ENCODE measurements around the gene PTGER2. TPM values are rescaled to one million over a fixed set of nuclear protein-coding genes. Genes with fewer than 3 reads are reported as not detected.

The PTGER2 gene
- total and polyA plus RNA-seq, 2 donors = 4.8 to 6.1 TPM

GRCh38 chr14:52314595-52315354 is 663 bp downstream of the PTGER2 start:
- 5% methylated on average over 63 of the region's 63 CpGs for WGBS
- no peak for DNase-seq (ENCODE audit: extremely low spot score)
- H3K36me3 ChIP-seq (ENCODE audit: insufficient read depth) = no peaks in the 10 kb centered on the region
- H3K27ac ChIP-seq (ENCODE audit: low read depth) = peak overlapping the region; percentile 15
- H3K4me3 ChIP-seq (ENCODE audit: low read depth, low read length) = peak overlapping the region; percentile 55
- no peaks in the 10 kb centered on the region for H3K4me1 ChIP-seq (ENCODE audit: insufficient read depth)

- H3K27ac ChIP-seq (ENCODE audit: low read depth) = no peak overlapping the region
- no peaks in the 10 kb centered on the region for H3K36me3 ChIP-seq (ENCODE audit: insufficient read depth)
- peak overlapping the region; percentile 55 for H3K4me3 ChIP-seq (ENCODE audit: low read depth, low read length)
- WGBS = 36% methylated on average over 11 of the region's 11 CpGs
- H3K4me1 ChIP-seq (ENCODE audit: insufficient read depth) = no peaks in the 10 kb centered on the region
- no peak for DNase-seq (ENCODE audit: extremely low spot score)
Measured at GRCh38 chr14:52315355-52315718, 1.2 kb downstream of the PTGER2 start.

GRCh38 chr14:52318062-52318461 is 4.0 kb downstream of the PTGER2 start:
- H3K4me3 ChIP-seq (ENCODE audit: low read depth, low read length) = no peak overlapping the region
- DNase-seq (ENCODE audit: extremely low spot score) = no peak
- H3K4me1 ChIP-seq (ENCODE audit: insufficient read depth) = no peaks in the 10 kb centered on the region
- WGBS = 76% methylated on average over 2 of the region's 2 CpGs
- H3K27ac ChIP-seq (ENCODE audit: low read depth) = no peak overlapping the region
- H3K36me3 ChIP-seq (ENCODE audit: insufficient read depth) = no peaks in the 10 kb centered on the region

GRCh38 chr14:52318826-52319645 is 4.9 kb downstream of the PTGER2 start:
- WGBS = 51% methylated on average over 5 of the region's 5 CpGs
- Histone ChIP-seq H3K4me1 (ENCODE audit: insufficient read depth) (no peaks in the 10 kb centered on the region), H3K4me3 (ENCODE audit: low read depth, low read length) (no peak overlapping the region), H3K27ac (ENCODE audit: low read depth) (no peak overlapping the region), H3K36me3 (ENCODE audit: insufficient read depth) (no peaks in the 10 kb centered on the region)
- DNase-seq (ENCODE audit: extremely low spot score) = no peak

GRCh38 chr14:52319919-52320318 is 5.8 kb downstream of the PTGER2 start:
- DNase-seq (ENCODE audit: extremely low spot score) = no peak
- no peaks in the 10 kb centered on the region for H3K36me3 ChIP-seq (ENCODE audit: insufficient read depth)
- H3K27ac ChIP-seq (ENCODE audit: low read depth) = no peak overlapping the region
- WGBS = 72% methylated on average over 3 of the region's 3 CpGs
- no peak overlapping the region for H3K4me3 ChIP-seq (ENCODE audit: low read depth, low read length)
- no peaks in the 10 kb centered on the region for H3K4me1 ChIP-seq (ENCODE audit: insufficient read depth)

GRCh38 chr14:52325126-52325525 is 11.0 kb downstream of the PTGER2 start:
- no peaks in the 10 kb centered on the region for H3K36me3 ChIP-seq (ENCODE audit: insufficient read depth)
- 88% methylated on average over 3 of the region's 3 CpGs for WGBS
- no peak for DNase-seq (ENCODE audit: extremely low spot score)
- no peak overlapping the region for H3K27ac ChIP-seq (ENCODE audit: low read depth)
- no peak overlapping the region for H3K4me3 ChIP-seq (ENCODE audit: low read depth, low read length)
- no peaks in the 10 kb centered on the region for H3K4me1 ChIP-seq (ENCODE audit: insufficient read depth)

- H3K27ac ChIP-seq (ENCODE audit: low read depth) = no peak overlapping the region
- 68% methylated on average over 3 of the region's 3 CpGs for WGBS
Measured at GRCh38 chr14:52325630-52326029, 11.5 kb downstream of the PTGER2 start.

GRCh38 chr14:52327374-52328226 is 13.5 kb downstream of the PTGER2 start:
- Histone ChIP-seq H3K36me3 (ENCODE audit: insufficient read depth) (no peaks in the 10 kb centered on the region), H3K4me1 (ENCODE audit: insufficient read depth) (no peaks in the 10 kb centered on the region), H3K27ac (ENCODE audit: low read depth) (no peak overlapping the region), H3K4me3 (ENCODE audit: low read depth, low read length) (no peak overlapping the region)
- 67% methylated on average over 4 of the region's 4 CpGs for WGBS
- DNase-seq (ENCODE audit: extremely low spot score) = no peak

More at GRCh38 chr14:52325630-52326029, 11.5 kb downstream of the PTGER2 start:
- DNase-seq (ENCODE audit: extremely low spot score) = no peak
- Histone ChIP-seq H3K4me1 (ENCODE audit: insufficient read depth) (no peaks in the 10 kb centered on the region), H3K36me3 (ENCODE audit: insufficient read depth) (no peaks in the 10 kb centered on the region), H3K4me3 (ENCODE audit: low read depth, low read length) (no peak overlapping the region)

GRCh38 chr14:52328276-52328675 is 14.2 kb downstream of the PTGER2 start:
- no peaks in the 10 kb centered on the region for H3K36me3 ChIP-seq (ENCODE audit: insufficient read depth)
- H3K4me1 ChIP-seq (ENCODE audit: insufficient read depth) = no peaks in the 10 kb centered on the region
- no peak for DNase-seq (ENCODE audit: extremely low spot score)
- H3K4me3 ChIP-seq (ENCODE audit: low read depth, low read length) = no peak overlapping the region
- no peak overlapping the region for H3K27ac ChIP-seq (ENCODE audit: low read depth)

- Histone ChIP-seq H3K4me1 (ENCODE audit: insufficient read depth) (no peaks in the 10 kb centered on the region), H3K36me3 (ENCODE audit: insufficient read depth) (no peaks in the 10 kb centered on the region), H3K4me3 (ENCODE audit: low read depth, low read length) (no peak overlapping the region), H3K27ac (ENCODE audit: low read depth) (no peak overlapping the region)
- WGBS = 85% methylated on average over 6 of the region's 6 CpGs
- DNase-seq (ENCODE audit: extremely low spot score) = no peak
Measured at GRCh38 chr14:52329678-52330369, 15.7 kb downstream of the PTGER2 start.

- no peak for DNase-seq (ENCODE audit: extremely low spot score)
- WGBS = 82% methylated on average over 3 of the region's 3 CpGs
- Histone ChIP-seq H3K27ac (ENCODE audit: low read depth) (no peak overlapping the region), H3K4me1 (ENCODE audit: insufficient read depth) (no peaks in the 10 kb centered on the region), H3K4me3 (ENCODE audit: low read depth, low read length) (no peak overlapping the region), H3K36me3 (ENCODE audit: insufficient read depth) (no peaks in the 10 kb centered on the region)
Measured at GRCh38 chr14:52332269-52332668, 18.2 kb downstream of the PTGER2 start.

GRCh38 chr14:52333108-52333507 is 19.0 kb downstream of the PTGER2 start:
- 68% methylated on average over 5 of the region's 5 CpGs for WGBS
- no peak for DNase-seq (ENCODE audit: extremely low spot score)

More at GRCh38 chr14:52333108-52333507, 19.0 kb downstream of the PTGER2 start:
- H3K36me3 ChIP-seq (ENCODE audit: insufficient read depth) = no peaks in the 10 kb centered on the region
- H3K27ac ChIP-seq (ENCODE audit: low read depth) = no peak overlapping the region
- no peaks in the 10 kb centered on the region for H3K4me1 ChIP-seq (ENCODE audit: insufficient read depth)
- H3K4me3 ChIP-seq (ENCODE audit: low read depth, low read length) = no peak overlapping the region

Measured in urinary bladder (tissue), 4 donors.